Left ventricle myocardium superior (tissue), 1 donor: Measurements from ENCODE around the gene HSD17B13. TPM values are rescaled to one million over a fixed set of nuclear protein-coding genes. Genes with fewer than 3 reads are reported as not detected.
"Not testable (repeated sequence)": the region's sequence is repeated elsewhere in the genome, so short reads cannot be mapped to it uniquely, and the experiment has no call there.

Experiments
- ATAC-seq: fragments of 200-7000 bp; cut with Tn5 transposase; one replicate; pipeline ENCODE4 v1.9.1; 2020; ENCODE audit warnings: mild to moderate bottlenecking, moderate library complexity
- DNase-seq: peaks from one replicate; pipeline ENCODE4 v3.0.0-alpha.2; 2020
- intact Hi-C: fragments of 100-400 bp; cut with micrococcal nuclease; formaldehyde crosslinking; loops from one replicate; pipeline ENCODE4 v1.11.0; 2022
- long read RNA-seq: library from polyadenylated mRNA; unstranded; transcript quantifications from one replicate; pipeline ENCODE4 v2.0.0, GENCODE V29; 2021
- total RNA-seq: library from RNA; stranded (reverse); fragmentation: NEBNext Ultra II Directional; extraction: Animal tissue kit (Norgen Biotek cat#: 25700); gene quantifications from one replicate; pipeline ENCODE4 v1.2.1, GENCODE V29; 2021
- donor health status: DM: no; HTN: yes; CAD: no; lungs with severe emphysema.

Gene HSD17B13, protein sequence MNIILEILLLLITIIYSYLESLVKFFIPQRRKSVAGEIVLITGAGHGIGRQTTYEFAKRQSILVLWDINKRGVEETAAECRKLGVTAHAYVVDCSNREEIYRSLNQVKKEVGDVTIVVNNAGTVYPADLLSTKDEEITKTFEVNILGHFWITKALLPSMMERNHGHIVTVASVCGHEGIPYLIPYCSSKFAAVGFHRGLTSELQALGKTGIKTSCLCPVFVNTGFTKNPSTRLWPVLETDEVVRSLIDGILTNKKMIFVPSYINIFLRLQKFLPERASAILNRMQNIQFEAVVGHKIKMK
- total RNA-seq = 0.15 TPM
- long read RNA-seq = 0 reads

DNA sequence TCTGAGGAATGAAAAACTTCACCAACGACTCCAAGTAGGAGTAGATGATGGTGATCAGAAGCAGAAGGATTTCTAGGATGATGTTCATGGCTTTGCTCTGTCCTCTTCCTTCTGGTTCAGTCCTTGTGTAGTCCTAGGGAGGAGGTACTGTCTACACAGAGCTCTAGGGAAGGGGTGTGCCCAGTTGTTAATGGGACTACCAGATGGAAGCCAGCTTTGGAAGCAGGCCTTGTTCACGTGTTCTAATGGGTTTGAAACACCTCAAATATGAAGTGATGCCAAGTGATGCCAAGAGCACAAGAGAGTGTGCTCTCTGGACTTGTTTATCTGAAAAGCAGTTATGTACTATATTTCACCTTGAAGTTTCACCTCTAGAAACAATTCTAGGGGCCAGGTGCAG lies at the start of gene HSD17B13:
TSS of gene HSD17B13 (minus strand) at position 129 of the 400 bp plus-strand sequence. CDS start at position 88, 41 bp downstream.
- no peak for ATAC-seq
- DNase-seq = no peak
- intact Hi-C loops = no loop called here

DNA sequence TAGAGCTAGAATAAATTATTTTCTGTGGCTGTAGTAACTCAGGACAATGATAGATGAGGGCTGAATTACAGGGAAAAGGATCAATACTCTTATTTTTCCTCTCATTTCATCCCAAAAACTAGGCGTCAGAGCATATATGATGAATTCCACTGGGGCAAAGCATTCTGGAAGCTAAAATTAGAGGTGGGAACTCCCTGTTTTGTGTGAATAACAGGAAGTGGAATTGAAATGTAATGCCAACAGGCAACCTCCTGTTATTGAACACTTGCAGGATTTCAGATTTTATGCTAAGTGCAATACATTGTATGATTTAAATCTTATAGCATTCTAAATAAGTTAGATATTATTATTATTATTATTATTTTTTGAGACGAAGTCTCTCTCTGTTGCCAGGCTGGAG lies 47.4 kb upstream of the HSD17B13 start:
- no peak for ATAC-seq
- intact Hi-C loops = no loop called here
- no peak for DNase-seq

DNA sequence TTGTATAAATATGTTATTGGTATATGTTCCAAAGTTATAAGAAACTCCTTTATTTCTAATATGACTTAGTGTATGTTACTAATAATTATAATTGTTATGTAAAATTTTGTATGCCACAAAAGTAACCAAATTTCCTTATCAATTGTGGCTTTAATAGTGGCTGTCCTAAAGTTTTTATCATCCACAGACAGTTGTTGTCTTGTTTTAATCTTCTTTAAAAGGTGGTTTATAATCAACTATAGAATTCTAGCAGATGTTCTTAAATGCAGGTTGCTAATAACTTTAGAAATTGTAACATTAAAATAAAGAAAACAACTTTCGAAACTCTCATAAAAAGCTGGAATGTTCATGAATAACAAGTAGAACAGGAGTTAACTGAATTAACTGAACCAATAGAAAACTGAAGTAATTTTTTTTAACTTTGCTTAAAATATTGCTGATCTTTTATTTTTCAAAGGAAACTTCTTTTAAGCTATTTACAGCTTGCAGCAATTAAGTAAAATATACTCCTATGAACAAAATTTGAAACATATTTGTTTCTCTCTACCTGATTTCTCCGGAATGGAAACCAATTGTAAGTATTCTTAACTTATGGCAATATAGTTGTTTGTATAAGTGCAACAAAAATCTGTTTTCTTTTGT lies 44.0 kb upstream of the HSD17B13 start:
- ATAC-seq (no peak), DNase-seq (no peak)
- intact Hi-C loops = no loop called here

DNA sequence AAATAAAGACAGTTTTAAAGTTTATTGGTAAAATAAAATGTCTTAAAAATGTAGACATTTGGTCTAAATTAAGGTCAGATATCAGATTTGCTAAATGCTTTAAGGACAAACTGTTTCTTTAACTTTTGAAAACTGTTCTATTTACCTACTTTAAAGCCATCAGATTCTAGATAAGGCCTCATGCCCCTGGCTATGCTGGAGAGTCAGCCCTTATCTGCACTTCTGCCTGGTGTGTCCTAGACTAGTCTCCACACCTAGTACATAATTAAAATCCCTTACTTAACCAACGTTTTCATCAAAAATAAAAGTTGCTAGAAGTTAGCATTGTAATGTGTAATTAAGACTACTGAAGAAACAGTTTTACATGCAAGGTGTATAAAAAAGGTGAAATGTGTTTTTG lies 42.7 kb upstream of the HSD17B13 start:
- intact Hi-C loops = no loop called here
- no peak for DNase-seq
- no peak for ATAC-seq

DNA sequence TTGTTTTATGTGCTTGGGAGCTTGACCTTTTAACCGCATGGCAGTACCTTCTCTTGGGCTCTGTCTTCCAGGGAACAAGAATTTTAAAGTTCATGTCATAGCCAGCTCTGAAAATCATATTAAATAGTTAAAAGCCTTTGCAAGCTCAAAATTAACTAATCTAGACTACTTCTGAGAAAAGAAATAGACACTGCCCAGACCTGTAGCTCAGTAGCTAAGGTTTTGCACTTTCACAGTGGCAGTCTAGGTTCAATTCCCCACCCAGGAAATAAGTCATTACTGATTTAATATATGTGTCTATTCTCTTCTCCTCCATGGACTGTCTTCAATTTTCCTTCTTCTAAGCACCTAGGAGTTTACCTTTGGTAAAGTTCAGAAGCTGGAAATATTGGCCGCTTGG lies 40.9 kb upstream of the HSD17B13 start:
- intact Hi-C loops = no loop called here
- ATAC-seq = no peak
- DNase-seq = no peak

DNA sequence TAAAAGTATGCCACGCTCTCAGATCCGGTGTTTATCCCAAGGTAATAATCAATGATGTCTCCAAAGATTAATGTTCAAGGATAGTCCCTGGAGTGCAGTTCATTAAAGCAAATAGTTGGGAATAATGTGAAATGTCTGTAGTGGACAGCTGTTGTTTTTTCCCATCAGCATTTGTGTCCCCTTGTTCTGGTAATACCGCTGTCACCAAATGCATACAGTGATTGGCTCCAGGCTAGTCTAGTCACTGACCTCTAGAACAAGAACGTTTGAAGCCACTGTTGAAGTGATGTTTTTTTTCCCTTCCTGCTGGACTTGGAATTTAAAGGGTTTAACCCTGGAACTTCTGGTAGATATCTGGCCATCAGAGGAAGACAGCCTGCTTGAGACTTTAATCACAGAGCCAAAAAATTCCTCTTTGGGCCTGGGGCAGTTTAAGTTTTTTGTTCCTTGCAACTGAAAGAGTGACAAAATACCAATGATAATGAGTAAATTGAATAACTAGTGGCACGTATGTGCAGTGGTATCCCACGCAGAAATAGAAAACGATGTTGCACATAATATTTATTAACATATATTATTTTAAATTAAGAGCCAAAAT lies 37.8 kb upstream of the HSD17B13 start:
- no peak for DNase-seq
- intact Hi-C loops = no loop called here
- ATAC-seq = no peak

DNA sequence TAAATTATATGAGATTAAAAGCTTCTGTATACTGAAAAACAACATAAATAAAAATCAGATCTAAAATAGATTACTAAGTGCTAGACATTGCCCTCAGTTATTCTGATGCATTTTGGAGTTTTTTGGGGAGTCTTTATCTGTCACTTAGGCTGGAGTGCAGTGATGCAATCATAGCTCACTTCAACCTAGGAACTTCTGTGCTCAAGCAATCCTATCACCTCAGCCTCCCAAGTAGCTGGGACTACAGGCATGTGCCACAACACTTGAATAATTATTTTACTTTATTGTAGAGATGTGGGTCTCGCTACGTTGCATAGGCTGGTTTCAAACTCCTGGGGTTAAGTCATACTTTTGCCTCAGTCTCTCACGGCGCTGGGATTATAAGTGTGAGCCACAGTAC lies 36.6 kb upstream of the HSD17B13 start:
- intact Hi-C loops = no loop called here
- ATAC-seq (no peak), DNase-seq (no peak)

DNA sequence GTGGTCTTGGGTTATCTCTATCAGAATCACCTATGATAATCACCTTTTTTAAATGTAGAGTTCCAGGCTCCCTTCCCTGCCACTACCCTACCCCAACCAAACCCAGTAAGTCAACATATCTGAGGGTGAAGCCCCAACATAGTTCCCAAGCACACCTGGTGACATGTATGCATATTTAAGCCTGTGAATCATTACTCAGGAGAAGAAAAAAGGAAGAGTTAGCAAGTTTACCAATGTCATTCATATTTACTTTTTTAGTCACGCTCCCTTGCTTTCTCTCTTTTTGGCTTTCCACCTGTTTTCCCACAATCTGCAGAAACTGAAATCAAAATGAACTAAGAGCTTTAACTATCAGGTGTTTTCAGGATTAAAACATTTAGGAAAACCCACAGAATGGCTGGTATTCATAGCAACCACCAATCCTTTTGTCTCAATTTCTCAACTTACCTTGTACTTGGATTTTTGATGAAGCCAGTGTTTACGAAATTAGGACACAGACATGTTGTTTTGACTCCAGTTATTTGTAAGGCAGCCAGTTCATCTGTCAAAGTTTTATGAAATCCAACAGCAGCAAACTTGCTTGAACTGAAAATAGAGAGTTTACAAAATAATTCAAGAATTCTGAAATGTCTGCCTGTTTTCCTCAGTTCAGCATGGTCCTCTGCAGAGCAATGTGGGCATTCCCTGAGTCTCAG lies 34.3 kb upstream of the HSD17B13 start:
- intact Hi-C loops = no loop called here
- DNase-seq = no peak
- ATAC-seq = no peak

DNA sequence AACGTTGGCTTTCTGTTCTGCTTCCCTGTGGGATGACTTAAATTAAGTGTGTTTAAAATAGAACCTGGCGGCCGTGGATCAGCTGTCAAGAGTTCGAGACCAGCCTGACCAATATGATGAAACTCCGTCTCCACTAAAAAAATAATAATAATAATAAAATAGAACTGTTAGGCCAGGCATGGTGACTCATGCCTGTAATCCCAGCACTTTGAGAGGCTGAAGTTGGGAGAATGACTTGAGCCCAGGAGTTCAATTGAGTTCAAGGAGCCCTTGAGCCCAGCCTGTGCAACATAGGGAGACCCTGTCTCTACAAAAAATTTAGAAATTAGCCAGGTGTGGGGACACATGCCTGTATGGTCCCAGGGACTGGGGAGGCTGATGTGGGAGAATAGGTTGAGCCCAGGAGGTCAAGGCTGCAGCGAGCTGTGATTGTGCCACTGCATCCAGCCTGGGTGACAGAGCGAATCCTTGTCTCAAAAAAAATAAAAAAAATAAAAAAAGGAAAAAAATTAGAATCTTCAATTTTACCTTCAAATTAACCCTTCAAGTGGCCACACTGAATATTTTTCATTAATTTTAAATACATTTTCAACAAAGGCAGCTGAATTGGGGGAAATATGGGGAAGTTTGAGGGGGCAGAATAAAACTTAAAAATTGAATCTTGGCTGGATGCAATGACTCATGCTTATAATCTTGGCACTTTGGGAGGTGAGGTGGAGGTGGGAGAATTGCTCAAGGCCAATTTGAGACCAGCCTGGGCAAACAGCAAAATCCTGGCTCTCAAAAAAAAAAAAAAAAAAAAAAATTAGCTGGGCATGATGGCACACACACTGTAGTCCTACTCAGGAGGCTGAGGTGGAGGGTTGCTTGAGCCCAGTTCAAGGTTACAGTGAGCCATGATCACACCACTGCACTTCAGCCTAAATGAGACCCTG lies 31.8 kb upstream of the HSD17B13 start:
- no peak for ATAC-seq
- no peak for DNase-seq
- intact Hi-C loops = no loop called here

DNA sequence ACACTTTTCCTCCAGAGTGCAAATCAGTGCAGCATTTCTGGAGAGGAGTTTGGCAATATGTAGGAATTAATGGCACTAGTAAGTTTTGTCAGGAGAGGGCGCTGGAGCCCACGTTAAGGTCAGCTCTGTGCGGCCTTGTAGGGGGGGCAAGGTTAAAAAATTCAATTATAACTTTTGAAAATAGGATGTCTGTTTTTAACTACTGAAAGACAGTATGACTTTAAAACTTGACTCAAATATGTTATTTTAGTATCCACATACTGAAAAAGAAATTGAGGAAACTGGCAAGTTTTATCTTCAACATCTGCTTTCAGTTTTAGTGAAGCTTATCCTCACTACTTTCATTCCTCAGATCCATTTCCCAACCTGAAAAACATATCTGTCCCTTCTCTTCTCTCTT lies 30.9 kb upstream of the HSD17B13 start:
- intact Hi-C loops = no loop called here
- ATAC-seq = peak; percentile 59
- DNase-seq = no peak

DNA sequence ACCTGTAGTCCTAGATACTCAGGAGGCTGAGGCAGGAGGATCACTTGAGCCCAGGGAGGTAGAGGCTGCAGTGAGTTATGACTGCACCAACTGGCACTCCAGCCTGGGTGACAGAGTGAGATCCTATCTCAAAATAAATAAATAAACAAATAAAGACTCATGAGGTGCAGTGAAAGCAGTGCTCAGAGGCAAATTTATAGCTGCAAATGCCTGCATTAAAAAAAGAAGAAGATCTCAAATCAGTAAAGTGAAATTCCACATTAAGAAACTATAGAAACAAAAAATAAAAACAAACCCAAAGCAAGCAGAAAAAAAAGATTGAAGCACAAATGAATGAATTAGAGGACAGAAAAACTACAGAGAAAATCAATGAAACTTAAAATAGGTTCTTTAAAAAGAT lies 22.5 kb upstream of the HSD17B13 start:
- DNase-seq (no peak), ATAC-seq (no peak)
- intact Hi-C loops = no loop called here

DNA sequence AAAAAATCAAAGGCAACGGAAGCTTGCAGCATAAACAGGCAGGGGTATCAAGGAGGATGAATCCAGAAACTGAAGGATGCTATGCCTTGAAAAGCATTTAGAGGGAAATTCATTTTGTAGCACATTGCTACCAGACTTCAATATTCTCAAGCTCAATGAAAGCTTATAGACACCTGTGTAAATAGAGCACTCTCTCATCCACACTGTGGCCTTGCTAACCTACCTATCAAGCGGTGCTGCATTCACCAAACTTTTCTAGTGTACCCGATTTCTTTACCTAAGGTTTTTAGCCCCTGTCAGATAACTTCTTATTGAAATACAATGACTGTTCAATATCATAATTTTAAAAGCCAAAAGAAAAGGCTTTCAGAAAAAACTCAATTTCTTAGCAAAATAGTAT lies 20.2 kb upstream of the HSD17B13 start:
- ATAC-seq = no peak
- DNase-seq = no peak
- intact Hi-C loops = no loop called here

DNA sequence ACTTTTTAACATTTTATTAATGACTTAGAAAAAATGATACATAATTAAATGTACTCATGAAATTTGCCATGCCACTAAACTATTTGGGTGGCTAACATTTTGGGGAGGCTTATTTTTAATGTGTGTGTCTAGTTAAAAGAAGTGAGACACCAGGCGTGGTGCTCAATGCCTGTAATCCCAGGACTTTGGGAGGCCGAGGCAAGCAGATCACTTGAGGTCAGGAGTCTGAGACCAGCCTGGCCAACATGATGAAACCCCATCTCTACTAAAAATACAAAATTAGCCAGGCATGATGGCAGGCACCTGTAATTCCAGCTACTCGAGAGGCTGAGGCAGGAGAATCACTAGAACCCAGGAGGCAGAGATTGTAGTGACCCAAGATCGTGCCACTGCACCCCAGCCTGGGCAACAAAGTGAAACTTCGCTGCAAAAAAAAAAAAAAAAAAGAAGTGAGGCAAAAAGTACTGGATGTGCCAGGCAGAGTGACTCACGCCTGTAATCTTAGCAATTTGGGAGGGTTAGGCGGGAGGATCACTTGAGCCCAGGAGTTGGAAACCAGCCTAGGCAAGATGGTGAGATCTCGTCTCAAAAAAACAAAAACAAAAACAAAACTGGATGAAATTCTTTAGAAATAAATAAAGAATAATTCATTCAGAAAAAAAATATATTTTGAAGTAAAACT lies 19.4 kb upstream of the HSD17B13 start:
- DNase-seq, intact Hi-C loops: not testable (repeated sequence)
- ATAC-seq = peak; percentile 52

DNA sequence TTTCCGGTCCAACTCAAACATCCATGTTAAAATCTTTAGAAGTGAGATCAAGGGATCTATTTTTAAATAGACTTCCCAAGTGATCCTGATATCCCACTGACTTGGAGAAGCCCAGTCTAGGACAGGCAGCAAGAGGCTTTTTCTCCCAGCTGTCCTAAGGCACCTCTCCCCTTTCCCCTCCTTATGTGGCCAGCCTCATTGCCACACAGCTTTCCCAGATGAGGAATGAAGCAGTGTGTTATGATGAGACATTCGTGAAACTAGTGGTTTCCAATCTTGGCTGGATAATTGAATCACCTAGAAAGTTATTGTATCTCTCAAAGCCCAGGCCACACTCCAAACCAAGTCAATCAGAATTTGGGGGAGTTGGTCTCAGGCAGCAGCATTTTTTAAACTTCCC lies 16.8 kb upstream of the HSD17B13 start:
- ATAC-seq (no peak), DNase-seq (no peak)
- intact Hi-C loops = no loop called here

DNA sequence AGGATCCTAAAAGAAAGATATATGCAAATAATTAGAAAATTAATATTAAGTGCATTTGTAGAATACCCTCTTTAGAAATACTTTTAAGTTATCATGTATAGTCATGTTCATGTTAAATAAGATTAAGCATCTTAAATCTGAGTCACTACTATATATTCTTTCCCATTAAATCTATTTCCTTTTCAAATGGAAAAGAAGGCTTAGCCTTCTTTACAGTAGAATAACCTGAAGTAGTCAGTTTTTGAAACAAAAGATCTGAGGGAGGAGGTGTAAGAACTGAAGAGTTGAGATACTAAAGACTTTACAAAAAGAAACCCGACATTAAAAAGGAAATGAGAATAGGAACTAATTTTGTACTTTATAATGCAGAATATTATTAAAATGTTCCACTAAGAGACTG lies 14.7 kb upstream of the HSD17B13 start:
- DNase-seq (no peak), ATAC-seq (no peak)
- intact Hi-C loops = no loop called here

DNA sequence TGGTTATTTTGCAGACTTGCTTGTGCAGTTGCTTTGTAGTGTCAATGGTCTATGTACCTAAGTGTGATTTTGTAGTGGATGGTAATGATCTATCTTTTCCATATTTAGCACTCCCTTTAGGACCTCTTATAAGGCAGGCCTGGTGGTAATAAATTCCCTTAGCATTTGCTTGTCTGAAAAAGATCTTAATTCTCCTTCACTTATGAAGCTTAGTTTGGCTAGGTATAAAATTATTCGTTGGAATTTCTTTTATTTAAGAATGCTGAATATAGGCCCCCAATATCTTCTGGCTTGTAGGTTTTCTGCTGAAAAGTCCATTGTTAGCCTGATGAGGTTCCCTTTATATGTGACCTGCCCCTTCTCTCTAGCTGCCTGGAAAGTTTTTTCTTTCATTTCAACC lies 10.6 kb upstream of the HSD17B13 start:
- no peak for DNase-seq
- no peak for ATAC-seq
- intact Hi-C loops = no loop called here

DNA sequence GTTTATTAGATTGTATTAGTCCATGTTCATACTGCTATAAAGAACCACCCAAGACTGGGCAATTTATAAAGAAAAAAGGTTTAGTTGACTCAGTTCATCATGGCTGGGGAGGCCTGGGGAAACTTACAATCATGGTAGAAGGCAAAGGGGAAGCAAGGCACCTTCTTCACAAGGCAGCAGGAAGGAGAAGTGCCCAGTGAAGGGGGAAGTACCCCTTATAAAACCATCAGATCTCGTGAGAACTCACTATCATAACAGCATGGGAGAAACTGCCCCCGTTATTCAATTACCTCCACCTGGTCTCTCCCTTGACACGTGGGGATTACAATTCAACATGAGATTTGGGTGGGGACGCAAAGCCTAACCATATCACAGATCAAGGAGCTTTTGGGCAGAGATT lies 8.1 kb upstream of the HSD17B13 start:
- DNase-seq (no peak), ATAC-seq (no peak)
- intact Hi-C loops = no loop called here

DNA sequence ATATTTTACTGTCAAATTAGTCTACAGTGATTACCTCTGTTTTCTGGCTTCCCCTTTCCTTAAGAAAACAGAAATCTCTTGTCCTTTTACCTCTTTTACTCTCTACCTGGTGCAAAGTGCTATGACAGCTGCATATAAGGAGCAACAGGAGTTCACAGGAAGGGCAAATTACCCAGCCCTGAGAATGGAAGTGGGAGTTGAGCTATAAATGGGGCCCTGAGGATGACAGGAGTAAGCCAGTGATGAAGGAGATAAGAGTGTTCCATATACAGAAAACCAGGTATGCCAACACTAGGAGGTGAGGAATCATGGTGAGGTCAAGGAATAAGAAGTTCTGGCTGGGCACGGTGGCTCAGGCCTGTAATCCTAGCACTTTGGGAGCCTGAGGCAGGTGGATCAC lies 4.5 kb upstream of the HSD17B13 start:
- no peak for DNase-seq
- ATAC-seq = no peak
- intact Hi-C loops = no loop called here

DNA sequence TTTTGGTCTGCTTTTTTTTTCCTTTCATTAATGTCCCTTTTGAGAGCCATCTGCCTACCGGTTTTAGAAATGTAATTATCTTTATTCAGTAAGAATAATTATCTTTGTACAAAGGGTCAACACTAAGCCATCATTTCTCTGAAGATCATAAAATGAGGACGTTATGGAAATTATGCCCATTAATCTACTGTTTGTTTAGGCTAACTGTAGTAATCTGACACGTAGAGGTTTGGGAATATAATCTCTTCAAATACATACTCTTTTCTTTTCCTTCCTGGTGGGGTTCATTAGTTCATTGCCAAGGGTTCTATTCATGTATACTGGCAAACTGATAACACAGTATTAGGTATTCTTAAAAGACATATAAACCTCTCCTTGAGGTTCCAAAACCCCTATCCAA lies 3.8 kb upstream of the HSD17B13 start:
- DNase-seq (no peak), ATAC-seq (no peak)
- intact Hi-C loops = no loop called here
